COLO668 (cell line): ENCODE measurements around the gene MAST4.
"Not testable (repeated sequence)": the region's sequence is repeated elsewhere in the genome, so short reads cannot be mapped to it uniquely, and the experiment has no call there.

Experiments used
- DNase-seq: peaks from one replicate; lab custom pipeline; 2025; ENCODE audit not compliant: unreplicated experiment; lab: John Stamatoyannopoulos, UW

The MAST4 gene

GRCh38 chr5:66805514-66806430 lies 209.6 kb downstream of the MAST4 start:
- no peak for DNase-seq

DNA sequence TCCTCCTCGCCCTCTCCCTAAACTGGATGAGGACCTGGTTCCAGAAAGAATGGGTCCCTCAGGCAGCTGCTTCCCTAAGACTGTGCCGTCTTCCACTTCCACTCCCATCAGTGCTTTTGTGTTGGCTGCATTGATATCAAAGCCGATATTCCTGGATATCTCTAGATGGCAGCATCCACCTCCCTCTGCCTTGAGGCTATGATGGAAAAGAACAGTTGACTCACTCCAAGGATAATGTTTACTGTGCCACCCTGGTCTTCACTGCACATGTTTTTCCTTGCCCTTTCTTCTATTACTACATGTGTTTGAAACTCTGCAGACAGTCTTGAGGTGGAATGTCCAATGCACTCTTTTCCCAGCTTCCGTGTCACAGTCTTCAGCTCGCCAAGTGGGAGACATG lies 211.6 kb downstream of the MAST4 start:
- DNase-seq, result peak; percentile 9

GRCh38 chr5:66808663-66809062 lies 212.5 kb downstream of the MAST4 start:
- DNase-seq, result no peak

DNA sequence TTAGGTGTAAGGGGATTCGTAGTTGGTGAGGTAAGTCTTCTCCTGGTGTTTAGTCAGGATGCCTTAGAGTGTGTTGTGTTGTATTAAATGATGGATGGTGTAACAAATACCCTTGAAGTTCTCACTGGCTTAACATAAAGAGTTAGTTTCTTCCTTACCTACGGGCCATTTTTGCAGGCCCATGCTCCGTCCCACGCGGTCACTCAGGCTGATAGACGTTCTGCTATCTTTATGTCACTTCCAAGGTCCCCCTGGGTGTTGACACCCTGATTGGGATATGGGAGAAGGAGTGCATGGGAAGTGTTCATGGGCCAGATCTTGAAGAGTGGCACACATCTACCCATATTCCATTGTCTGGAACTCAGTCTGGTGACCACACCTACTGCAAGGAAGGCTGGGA lies 214.0 kb downstream of the MAST4 start:
- DNase-seq, result no peak

GRCh38 chr5:66810848-66811261 lies 214.7 kb downstream of the MAST4 start:
- DNase-seq, result no peak

- DNase-seq, result no peak
Observed at GRCh38 chr5:66812291-66812690, 216.1 kb downstream of the MAST4 start.

DNA sequence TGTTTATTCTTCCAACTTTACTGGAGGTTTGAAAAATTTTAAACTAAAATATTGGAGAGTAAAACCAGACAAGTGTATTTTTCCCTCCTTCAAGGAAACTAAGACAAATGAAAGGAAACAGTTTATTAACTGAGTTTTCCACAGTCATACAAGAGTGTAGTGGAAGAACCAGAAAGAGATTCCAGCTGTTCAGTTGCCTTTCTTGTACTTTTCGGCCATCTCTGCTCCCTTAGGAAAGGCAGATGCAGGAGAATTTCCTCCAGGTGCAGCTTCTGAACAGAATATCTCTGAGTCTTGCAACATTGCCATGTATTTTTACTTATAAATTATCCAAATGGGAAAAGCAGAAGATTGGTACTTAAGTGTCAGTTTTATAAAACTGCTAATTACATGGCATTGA lies 217.1 kb downstream of the MAST4 start:
- no peak for DNase-seq

DNA sequence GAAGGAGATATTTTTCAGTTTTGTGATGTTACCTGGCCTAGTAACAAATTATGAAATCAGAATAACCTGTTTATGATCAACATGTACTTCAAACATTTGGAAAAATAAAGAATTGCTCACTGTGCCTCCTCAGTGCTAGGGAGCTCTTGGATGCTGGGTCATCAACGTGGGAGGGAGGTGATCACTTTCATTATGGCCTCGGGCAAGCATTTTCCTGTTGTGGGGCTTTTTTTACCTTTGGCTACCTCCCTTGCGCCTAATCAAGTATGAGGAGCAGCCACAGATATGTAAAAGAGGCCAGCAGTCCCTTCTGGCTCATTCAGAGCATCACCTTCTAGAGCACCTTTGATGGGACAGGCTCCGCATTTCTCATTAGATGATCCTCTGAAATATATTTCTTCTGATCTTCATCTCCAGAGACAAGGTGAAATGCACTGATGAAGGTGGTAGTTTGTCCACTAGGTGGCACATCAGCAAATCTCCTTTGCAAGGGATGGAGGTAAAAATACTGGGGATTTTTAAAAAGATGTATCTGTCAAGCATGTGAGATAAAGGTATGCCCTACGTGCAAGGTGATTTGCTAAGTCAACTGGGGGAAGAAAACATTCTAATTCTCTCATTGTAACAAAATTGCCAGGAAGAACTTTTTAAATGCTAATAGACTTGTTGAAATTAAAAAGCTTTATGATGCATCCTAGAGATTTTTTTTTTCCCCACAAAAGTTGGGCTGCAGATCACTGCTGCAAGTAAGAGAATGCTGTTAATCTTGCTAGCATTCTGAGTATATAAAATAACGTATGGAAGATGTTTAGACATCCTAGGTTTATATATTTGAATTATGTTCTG lies 218.2 kb downstream of the MAST4 start:
- peak; percentile 17 for DNase-seq

- DNase-seq, result no peak
Observed at GRCh38 chr5:66818304-66818934, 222.2 kb downstream of the MAST4 start.

GRCh38 chr5:66818935-66819328 lies 222.7 kb downstream of the MAST4 start:
- DNase-seq, result peak; percentile 5

DNA sequence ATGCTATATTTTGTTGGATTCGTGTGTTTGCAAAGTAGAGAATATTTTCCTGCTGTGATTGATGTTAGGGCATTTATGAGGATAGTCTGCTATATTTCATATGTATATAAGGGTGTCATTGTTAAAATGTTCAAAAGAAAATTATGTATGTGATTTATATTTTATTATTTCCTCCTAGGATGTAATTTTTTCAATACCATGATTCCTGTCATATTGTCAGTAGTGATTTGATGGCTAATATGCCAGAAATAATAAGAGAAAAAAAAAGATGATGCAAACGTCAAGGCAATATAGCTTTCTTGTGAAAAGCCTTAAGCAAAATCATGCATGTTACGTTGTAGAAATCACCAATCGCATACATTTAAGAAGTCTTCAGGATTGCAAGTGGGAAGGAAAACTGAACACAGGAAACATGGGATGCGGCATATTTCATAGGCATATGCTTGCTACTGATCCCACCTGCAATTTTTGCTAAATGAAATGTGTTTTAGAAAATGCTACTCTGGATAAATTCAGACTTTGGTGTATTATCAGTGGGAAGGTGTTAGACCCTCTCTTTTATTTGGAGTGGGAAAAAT lies 224.5 kb downstream of the MAST4 start:
- DNase-seq, result no peak

DNA sequence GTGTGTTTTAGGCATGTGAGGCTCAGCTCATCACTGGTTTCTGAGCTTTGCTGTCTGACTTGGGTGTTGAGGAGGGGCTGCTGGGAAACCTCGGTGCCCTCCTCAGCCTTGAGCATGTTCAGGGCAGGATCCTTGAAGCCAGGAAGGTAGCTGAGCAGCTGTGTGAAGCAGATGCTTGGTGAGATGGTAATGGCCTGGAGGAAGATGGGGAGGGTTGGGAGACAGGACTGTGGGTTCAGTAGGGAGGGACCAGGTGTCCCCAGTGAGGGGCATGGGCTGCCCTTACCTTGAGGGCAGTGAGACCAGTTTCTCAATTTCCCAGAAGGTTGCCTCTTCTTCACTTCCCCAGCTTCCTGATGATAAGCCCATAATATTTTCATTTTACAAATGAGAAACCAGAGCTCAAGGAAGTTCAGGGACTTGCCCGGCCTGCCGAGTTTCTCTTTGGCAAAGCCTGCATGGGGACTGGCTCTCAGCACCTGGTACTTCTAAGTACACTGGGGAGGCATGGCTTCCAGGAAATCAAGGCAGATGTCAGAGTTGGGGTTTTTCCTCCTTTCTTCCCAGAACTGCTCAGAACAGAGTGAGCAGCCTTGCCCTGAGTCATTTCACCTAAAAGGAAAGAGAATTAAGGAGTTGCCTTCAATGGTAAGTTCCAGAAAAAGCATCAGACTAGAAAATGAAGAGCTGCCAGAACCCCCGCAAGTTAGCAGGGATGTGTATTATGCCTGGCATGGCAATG lies 225.7 kb downstream of the MAST4 start:
- DNase-seq, result no peak

- not testable (repeated sequence) for DNase-seq
Observed at GRCh38 chr5:66822906-66823305, 226.7 kb downstream of the MAST4 start.

- DNase-seq, result no peak
Observed at GRCh38 chr5:66824476-66824875, 228.3 kb downstream of the MAST4 start.

DNA sequence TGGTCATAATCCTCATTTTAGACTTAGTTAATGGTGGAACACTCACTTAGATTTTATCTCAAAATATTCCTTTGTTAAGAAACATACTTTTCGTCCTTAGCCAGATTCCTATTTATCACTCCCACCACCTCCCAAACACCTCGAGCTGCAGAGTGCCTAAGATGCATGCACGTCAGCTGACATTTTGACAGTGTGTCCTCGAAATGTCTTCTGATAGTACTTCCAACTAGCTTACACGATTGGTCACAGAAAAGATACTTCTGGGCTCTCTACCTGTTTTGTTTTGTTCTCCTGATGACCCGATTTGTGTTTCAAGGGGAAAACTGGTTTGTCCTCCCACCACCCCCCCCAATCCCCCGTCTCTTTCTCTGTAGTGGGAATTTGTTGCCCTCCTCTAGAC lies 230.1 kb downstream of the MAST4 start:
- DNase-seq, result no peak

GRCh38 chr5:66826696-66827095 lies 230.5 kb downstream of the MAST4 start:
- no peak for DNase-seq

DNA sequence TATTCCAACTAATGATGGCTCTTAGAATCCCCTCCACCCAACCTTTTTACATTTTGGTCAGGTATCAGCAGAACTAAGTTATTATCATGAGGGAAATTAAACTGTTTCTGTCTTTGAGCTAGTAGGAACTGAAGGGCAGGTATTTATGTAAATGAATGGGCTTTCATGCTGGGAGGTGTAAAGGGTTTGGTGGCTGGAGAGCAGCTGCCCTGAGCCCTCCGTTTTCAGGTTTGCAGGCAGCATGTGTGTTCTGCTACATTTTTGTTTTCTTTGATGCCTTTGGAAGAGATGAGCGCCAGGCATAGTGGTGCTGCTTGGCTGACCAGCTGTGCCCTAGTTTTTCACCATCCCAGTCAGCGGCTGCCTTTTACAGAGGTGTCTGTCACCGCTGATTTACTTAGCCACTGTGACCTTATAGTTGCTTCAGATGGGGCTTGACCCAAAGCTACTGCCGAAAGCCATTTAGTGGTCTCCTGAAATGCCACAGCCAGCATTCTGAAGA lies 231.9 kb downstream of the MAST4 start:
- peak; percentile 13 for DNase-seq

DNA sequence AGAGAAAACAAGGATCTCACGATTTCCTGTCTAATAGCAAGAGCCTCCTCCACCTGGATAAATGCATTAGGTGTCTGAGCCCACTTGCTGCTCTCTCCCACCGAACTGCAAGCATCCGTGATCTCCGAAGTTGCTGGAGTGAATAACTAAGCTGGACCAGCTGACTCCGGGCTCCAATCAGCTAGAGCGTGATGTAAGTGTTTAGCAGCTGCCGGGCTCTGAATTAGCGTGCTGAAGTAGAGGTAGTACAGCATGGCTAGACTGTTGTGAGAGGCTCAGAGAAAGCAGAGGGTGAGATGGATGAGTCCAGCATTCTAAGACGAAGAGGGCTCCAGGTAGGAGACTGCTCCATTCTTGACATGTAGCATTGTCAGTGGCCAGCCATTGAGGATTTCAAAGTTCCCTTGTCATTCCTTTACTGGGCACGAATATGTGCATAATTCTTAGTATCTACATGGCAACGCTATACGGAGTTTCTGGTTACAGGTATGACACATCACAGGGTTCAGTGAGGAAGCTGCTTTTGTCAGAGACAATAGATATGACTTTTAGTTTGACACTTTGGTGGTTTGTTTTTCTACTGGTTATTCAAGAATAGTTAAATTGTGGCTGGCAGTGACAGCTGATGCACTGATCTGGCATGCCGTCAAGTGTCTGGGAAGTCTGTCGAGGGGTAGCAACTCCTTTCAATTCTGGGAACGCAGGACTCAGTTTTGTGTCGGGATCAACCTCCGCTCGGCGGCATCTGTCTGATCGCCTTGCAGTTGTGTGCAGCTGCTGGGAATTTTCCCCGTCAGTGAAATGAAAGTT lies 232.6 kb downstream of the MAST4 start:
- DNase-seq, result peak; percentile 66

DNA sequence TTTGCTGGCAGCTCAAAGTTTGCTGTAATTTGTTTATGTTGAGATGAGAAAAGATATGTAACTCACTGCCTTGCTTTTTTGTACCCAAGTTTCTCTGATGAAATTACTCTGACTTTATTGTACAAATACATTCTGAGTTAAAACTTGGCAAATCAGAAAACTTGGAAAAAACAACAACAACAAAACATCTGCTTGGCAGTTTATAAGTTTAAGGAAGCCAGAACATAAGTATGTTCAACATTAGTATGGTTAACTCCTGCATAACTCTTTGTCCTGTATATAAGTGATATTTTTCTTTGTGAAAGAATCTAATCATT lies 233.1 kb downstream of the MAST4 start:
- DNase-seq, result no peak

DNA sequence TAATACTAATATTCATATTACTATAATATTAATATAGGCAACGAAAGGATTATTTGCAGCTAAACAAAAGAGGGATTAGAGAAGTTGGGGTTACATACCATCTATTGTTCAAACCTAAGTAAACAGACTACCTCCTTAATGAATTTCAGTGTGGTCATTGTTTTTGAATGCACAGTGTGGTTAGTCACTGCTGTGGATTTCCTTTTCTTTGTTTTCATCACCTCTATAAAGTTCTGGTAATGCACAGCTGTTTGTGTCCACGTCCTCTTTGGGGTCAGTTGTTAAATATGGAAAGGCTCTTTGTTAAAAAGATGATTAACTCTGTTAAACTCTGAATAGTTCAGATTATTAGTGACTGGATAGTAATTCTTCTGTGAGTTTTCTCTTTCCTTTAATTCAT lies 233.6 kb downstream of the MAST4 start:
- no peak for DNase-seq
